ENCODE results near the gene EML2.

- TF ChIP-seq CTCF (conservative IDR thresholded peaks at IDR 0.05 in 1 of 2, IDR thresholded peaks at IDR 0.05 in 1 of 2; ENCODE audit: extremely low read depth in 1 of 2, insufficient read depth in 1 of 2, low read depth in 1 of 2, low read length in 2 of 2) (no peak), EZH2 (IDR thresholded peaks at IDR 0.05; ENCODE audit: borderline replicate concordance, low read length) (no peak)
These were observed 1.1 kb downstream of the EML2 start for GRCh38 chr19:45637890-45638667.
